ENCODE results near the gene ALDH3B1.
"Not testable (repeated sequence)": the region's sequence is repeated elsewhere in the genome, so short reads cannot be mapped to it uniquely, and the experiment has no call there.

The ALDH3B1 gene

GRCh38 chr11:68010090-68011041, at the start of gene ALDH3B1:
Gene ALDH3B1 (plus strand): TSS chr11:68010327. CDS start chr11:68015298, 4,971 bp downstream.
- DNase-seq = no peak

- DNase-seq = not testable (repeated sequence)
Measured at GRCh38 chr11:67963217-67963616, 46.9 kb upstream of the ALDH3B1 start.

- not testable (repeated sequence) for DNase-seq
Measured at GRCh38 chr11:67963879-67964278, 46.2 kb upstream of the ALDH3B1 start.

- DNase-seq = not testable (repeated sequence)
Measured at GRCh38 chr11:67964746-67965145, 45.4 kb upstream of the ALDH3B1 start.

- DNase-seq = not testable (repeated sequence)
Measured at GRCh38 chr11:67965830-67966348, 44.2 kb upstream of the ALDH3B1 start.

- not testable (repeated sequence) for DNase-seq
Measured at GRCh38 chr11:67974746-67975145, 35.4 kb upstream of the ALDH3B1 start.

GRCh38 chr11:67978766-67979418, 31.2 kb upstream of the ALDH3B1 start:
- DNase-seq = not testable (repeated sequence)

- DNase-seq = not testable (repeated sequence)
Measured at GRCh38 chr11:67981226-67981625, 28.9 kb upstream of the ALDH3B1 start.

- not testable (repeated sequence) for DNase-seq
Measured at GRCh38 chr11:67982255-67982857, 27.8 kb upstream of the ALDH3B1 start.

- DNase-seq = no peak
Measured at GRCh38 chr11:67983951-67984350, 26.2 kb upstream of the ALDH3B1 start.

GRCh38 chr11:67985302-67985701, 24.8 kb upstream of the ALDH3B1 start:
- DNase-seq = not testable (repeated sequence)

GRCh38 chr11:67990546-67991346, 19.4 kb upstream of the ALDH3B1 start:
- DNase-seq = not testable (repeated sequence)

GRCh38 chr11:67991347-67992121, 18.6 kb upstream of the ALDH3B1 start:
- DNase-seq = not testable (repeated sequence)

- not testable (repeated sequence) for DNase-seq
Measured at GRCh38 chr11:67993821-67994220, 16.3 kb upstream of the ALDH3B1 start.

- not testable (repeated sequence) for DNase-seq
Measured at GRCh38 chr11:67994387-67994786, 15.7 kb upstream of the ALDH3B1 start.

GRCh38 chr11:67995129-67995528, 15.0 kb upstream of the ALDH3B1 start:
- DNase-seq = not testable (repeated sequence)

- not testable (repeated sequence) for DNase-seq
Measured at GRCh38 chr11:67995579-67995978, 14.5 kb upstream of the ALDH3B1 start.

- no peak for DNase-seq
Measured at GRCh38 chr11:67996051-67996450, 14.1 kb upstream of the ALDH3B1 start.

GRCh38 chr11:67996622-67997474, 13.3 kb upstream of the ALDH3B1 start:
- DNase-seq = no peak

- DNase-seq = no peak
Measured at GRCh38 chr11:67997475-67997921, 12.6 kb upstream of the ALDH3B1 start.

Data from NCI-H187 treated with DMSO at 0.1 percent for 48 hours (cell line).